ENCODE data around the gene BMPR1A. TPM values are rescaled to one million over a fixed set of nuclear protein-coding genes. Genes with fewer than 3 reads are reported as not detected.
A peak's percentile ranks its signal among the peaks of the same experiment; 100 is the strongest.

BMPR1A gene
- total RNA-seq, 2 donors from 2014 or later: 9.9 to 12.2 TPM

GRCh38 chr10:86728056-86728455 is 28.4 kb upstream of the BMPR1A start:
- intact Hi-C loops (cut with DNase I): no loop called here
- DNase-seq (no peak), ATAC-seq (no peak)
- Histone ChIP-seq H3K36me3 (replicated peaks in 1 of 2; ENCODE audit: insufficient read depth in 1 of 2, low read depth in 2 of 2) (no peaks in the 10 kb centered on the region), H3K9me3 (no peaks in the 10 kb centered on the region), H3K4me3 (no peak overlapping the region), H3K27me3 (no peaks in the 10 kb centered on the region), H3K4me1 (peaks cover 7% of the 10 kb centered on the region), H3K27ac (no peak overlapping the region)
- TF ChIP-seq, protein P1, sequence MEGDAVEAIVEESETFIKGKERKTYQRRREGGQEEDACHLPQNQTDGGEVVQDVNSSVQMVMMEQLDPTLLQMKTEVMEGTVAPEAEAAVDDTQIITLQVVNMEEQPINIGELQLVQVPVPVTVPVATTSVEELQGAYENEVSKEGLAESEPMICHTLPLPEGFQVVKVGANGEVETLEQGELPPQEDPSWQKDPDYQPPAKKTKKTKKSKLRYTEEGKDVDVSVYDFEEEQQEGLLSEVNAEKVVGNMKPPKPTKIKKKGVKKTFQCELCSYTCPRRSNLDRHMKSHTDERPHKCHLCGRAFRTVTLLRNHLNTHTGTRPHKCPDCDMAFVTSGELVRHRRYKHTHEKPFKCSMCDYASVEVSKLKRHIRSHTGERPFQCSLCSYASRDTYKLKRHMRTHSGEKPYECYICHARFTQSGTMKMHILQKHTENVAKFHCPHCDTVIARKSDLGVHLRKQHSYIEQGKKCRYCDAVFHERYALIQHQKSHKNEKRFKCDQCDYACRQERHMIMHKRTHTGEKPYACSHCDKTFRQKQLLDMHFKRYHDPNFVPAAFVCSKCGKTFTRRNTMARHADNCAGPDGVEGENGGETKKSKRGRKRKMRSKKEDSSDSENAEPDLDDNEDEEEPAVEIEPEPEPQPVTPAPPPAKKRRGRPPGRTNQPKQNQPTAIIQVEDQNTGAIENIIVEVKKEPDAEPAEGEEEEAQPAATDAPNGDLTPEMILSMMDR (IDR thresholded peaks at IDR 0.05): no peak
- TF ChIP-seq POLR2A (IDR thresholded peaks at IDR 0.05): no peak
- 86 to 90% methylated on average over 3 of the region's 3 CpGs for WGBS, 2 donors

DNA sequence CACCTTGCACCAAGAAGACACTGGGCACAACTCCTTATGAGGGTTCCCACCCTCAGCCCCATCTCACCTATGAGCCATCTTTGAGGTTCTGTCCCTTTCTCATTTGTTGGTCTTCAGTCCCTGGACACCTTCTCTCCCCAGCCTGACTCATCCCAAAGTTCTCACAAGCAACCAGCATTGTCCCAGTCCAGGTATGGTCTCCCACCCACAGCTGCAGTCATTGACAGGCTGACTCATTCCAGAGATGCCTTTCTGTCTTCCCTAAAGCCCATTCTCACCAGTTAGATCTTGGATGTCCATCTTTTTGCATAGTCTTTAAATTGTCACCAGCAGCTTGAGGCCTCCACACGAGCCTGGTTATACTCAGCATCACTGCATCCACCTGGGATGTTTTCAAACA is 26.7 kb upstream of the BMPR1A start:
- H3K27me3 ChIP-seq: no peaks in the 10 kb centered on the region
- intact Hi-C loops (cut with DNase I): no loop called here
- H3K36me3 ChIP-seq (replicated peaks in 1 of 2; ENCODE audit: insufficient read depth in 1 of 2, low read depth in 2 of 2): no peaks in the 10 kb centered on the region
- no peak overlapping the region for H3K4me3 ChIP-seq
- TF ChIP-seq POLR2A (IDR thresholded peaks at IDR 0.05): no peak
- TF ChIP-seq, protein P1 (IDR thresholded peaks at IDR 0.05): no peak
- whole genome bisulfite sequencing, 2 donors: 60 to 79% methylated on average over 1 of the region's 1 CpG
- H3K9me3 ChIP-seq: no peaks in the 10 kb centered on the region
- ATAC-seq (no peak), DNase-seq (no peak)
- H3K4me1 ChIP-seq: peaks cover 7% of the 10 kb centered on the region
- no peak overlapping the region for H3K27ac ChIP-seq

- Histone ChIP-seq H3K27ac (no peak overlapping the region), H3K36me3 (replicated peaks in 1 of 2; ENCODE audit: insufficient read depth in 1 of 2, low read depth in 2 of 2) (no peaks in the 10 kb centered on the region), H3K4me1 (peaks cover 7% of the 10 kb centered on the region), H3K4me3 (no peak overlapping the region), H3K27me3 (no peaks in the 10 kb centered on the region), H3K9me3 (no peaks in the 10 kb centered on the region)
- ATAC-seq (no peak), DNase-seq (peak; percentile 37 to 80 (median 70))
- intact Hi-C loops (cut with DNase I): no loop called here
- 70 to 86% methylated on average over 1 of the region's 1 CpG for WGBS, 2 donors
- TF ChIP-seq, protein P1 (IDR thresholded peaks at IDR 0.05): no peak
- no peak for TF ChIP-seq POLR2A (IDR thresholded peaks at IDR 0.05)
These were observed 26.2 kb upstream of the BMPR1A start for GRCh38 chr10:86730227-86730626.

DNA sequence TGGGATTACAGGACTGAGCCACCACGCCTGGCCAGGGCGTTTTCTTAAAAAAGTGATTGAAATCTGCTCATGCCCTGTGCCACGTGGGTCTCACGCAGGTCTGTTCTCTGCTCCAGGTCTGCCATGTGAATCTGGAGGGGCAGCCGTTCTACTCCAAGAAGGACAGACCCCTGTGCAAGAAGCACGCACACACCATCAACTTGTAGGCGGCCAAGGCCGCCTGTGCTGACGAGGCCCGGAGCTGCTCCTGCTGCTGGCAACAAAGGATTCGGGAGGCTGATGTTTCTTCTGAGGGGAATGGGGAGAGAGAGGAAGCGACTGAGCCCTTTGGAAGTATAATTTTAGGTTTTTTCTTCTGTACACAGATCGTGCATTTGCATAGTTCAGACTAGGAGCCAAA is 23.6 kb upstream of the BMPR1A start:
- no peak overlapping the region for H3K27ac ChIP-seq
- H3K36me3 ChIP-seq (replicated peaks in 1 of 2; ENCODE audit: insufficient read depth in 1 of 2, low read depth in 2 of 2): no peaks in the 10 kb centered on the region
- no peak overlapping the region for H3K4me3 ChIP-seq
- TF ChIP-seq POLR2A (IDR thresholded peaks at IDR 0.05): no peak
- TF ChIP-seq, protein P1 (IDR thresholded peaks at IDR 0.05): no peak
- intact Hi-C loops (cut with DNase I): no loop called here
- DNase-seq (no peak), ATAC-seq (no peak)
- H3K4me1 ChIP-seq: no peaks in the 10 kb centered on the region
- no peaks in the 10 kb centered on the region for H3K9me3 ChIP-seq
- H3K27me3 ChIP-seq: no peaks in the 10 kb centered on the region
- 85% methylated on average over 12 to 13 of the region's 13 CpGs for WGBS, 2 donors

DNA sequence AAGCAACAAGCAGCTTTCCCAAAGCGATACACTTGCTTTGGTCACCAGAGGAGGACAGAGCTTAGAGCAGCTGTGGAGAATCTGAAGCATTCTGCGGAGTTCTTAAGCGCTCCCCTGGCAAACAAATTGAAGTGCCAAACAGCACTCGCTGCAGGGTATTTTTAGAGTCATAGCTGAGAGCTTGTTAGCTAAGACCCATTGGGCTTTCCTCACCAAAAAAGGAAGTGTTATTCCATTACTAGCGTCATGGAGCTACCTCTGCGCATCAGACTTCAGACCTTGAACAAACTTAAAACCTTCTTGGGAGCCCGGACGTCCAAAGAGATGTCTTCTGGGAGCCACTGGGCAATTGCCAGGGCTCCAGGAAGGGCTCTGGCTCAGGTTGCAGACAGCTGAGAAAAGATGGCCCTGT is 23.2 kb upstream of the BMPR1A start:
- intact Hi-C loops (cut with DNase I): no loop called here
- H3K4me3 ChIP-seq: no peak overlapping the region
- H3K27me3 ChIP-seq: no peaks in the 10 kb centered on the region
- no peak overlapping the region for H3K27ac ChIP-seq
- 75 to 82% methylated on average over 5 to 8 of the region's 8 CpGs for WGBS, 2 donors
- TF ChIP-seq, protein P1 (IDR thresholded peaks at IDR 0.05): no peak
- no peak for TF ChIP-seq POLR2A (IDR thresholded peaks at IDR 0.05)
- no peaks in the 10 kb centered on the region for H3K9me3 ChIP-seq
- peak; percentile 15 for ATAC-seq
- no peak for DNase-seq
- no peaks in the 10 kb centered on the region for H3K4me1 ChIP-seq
- H3K36me3 ChIP-seq (replicated peaks in 1 of 2; ENCODE audit: insufficient read depth in 1 of 2, low read depth in 2 of 2): no peaks in the 10 kb centered on the region

Measured in body of pancreas (tissue), 4 donors.